Fibroblast of skin of right biceps (primary cell): ENCODE results near the gene THSD4.
"Not testable (repeated sequence)": the region's sequence is repeated elsewhere in the genome, so short reads cannot be mapped to it uniquely, and the experiment has no call there.

Source experiments
- DNase-seq: peaks from one replicate; pipeline ENCODE4 v3.0.0-alpha.2; 2013

Gene THSD4

DNA sequence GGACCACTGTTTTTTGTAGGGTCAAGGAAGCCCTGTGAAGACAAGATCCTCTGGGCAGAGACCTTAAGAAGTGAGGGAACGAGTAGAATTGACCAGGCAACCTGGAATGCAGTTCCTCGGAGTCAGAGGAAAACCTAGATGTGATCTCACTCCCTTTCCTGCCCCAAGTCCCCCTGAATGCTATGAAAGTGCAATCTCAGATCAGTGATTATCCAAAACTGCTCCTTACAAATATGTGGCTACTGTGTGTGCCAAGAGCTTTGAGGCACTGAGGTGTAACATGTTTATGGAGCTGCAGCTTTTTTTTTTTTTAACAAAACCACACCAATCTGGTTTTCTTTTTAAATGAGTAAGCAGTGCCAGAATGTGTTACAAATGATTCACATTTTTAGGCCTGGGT, 35.8 kb downstream of the THSD4 start:
- peak; percentile 83 for DNase-seq

- DNase-seq: no peak
These were observed 37.3 kb downstream of the THSD4 start for GRCh38 chr15:71152542-71152941.

DNA sequence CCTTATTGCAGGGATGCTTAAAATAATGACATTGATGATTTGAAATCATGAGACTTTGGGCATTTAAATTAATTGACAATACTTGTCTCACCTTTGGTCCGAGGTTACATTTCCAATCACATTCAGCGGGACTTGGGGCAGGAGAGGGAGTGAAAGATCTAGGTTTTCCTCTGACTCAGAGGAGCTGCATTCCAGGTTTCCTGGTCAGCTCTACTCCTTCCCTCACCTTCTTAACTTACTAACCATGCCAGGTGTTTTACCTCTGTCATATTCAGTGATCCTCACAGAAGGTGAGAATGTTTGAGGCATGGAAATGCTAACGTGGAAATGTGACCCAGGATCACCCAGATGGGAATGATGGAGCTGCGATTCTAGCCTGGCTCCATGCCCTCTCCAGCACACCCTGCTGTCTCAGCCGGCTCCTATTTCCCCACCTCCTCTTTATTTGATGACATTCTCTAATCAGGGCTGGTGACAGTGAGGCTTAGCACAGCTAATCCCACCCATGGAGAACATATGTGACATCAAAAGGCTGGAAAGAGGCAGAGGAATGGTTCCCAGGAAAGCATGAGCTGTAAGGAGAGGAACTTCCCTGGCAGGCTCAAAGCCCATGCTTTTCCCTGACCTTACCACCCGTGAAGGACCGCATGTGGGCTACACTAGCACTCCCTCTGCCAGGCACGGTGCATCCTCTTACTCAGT, 38.7 kb downstream of the THSD4 start:
- peak; percentile 42 for DNase-seq

- DNase-seq: no peak
These were observed 39.4 kb downstream of the THSD4 start for GRCh38 chr15:71154607-71155200.

- no peak for DNase-seq
These were observed 40.3 kb downstream of the THSD4 start for GRCh38 chr15:71155534-71155933.

DNA sequence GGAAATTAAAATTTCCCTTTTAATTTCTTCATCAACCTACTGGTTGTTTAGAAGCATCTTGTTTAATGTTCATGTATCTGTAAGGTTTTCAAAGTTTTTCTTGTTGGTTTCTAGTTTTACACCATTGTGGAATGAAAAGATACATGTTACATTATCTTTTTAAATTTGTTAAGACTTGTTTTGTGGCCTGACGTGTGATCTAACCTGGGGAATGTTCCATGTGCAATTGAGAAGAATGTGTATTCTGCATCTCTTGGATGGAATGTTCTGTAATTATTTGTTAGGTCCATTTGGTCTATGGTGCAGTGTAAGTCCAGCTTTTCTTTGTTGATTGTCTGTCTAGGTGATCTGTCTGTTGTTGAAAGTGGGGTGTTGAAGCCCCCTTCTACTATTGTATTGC, 45.7 kb downstream of the THSD4 start:
- no peak for DNase-seq

GRCh38 chr15:71162309-71162708, 47.0 kb downstream of the THSD4 start:
- DNase-seq: no peak

DNA sequence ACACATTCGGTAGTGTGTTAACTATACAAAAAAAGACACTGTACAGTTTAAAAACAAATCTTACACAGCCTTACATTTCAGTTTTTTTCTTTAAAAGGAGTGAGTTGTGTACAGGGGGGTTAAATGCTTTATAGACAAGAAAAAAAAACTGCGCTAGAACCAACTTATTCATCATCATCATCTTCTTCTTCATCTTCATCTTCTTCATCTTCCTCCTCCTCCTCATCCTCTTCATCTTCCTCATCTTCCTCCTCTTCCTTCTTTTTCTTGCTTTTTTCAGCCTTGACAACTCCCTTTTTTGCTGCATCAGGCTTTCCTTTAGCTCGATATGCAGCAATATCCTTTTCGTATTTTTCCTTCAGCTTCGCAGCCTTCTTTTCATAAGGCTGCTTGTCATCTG, 49.3 kb downstream of the THSD4 start:
- DNase-seq: not testable (repeated sequence)

GRCh38 chr15:71167445-71168165, 52.3 kb downstream of the THSD4 start:
- DNase-seq: no peak

DNA sequence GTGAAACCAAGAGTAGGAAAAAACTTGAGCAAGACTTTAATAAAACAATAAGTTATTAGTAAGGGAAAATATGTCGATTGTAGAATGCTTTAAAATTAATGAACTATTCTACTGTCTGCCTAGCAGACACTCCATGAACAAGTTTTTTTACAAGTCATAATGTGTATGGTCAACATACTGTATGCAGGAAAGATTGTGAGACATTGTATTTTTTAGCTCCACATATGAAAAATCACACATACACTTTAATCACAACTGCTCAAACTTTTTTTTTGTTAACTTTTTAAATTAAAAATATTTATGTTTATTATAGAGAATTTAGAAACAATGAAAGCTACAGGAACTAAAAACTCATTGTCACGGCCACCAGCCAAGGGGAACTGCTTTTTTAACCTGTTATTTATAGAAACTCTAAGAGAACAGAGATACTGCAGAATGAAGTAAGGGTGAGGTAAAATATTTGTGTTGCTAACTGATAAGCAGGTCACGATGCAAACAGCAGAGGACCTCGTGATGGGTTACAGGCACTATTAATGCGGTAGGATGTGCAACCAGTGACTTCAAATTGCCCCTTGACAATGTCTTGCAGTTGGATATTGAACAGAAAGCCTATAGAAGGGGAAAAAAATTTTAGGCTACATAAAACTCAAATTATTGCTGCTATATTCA, 53.0 kb downstream of the THSD4 start:
- no peak for DNase-seq

GRCh38 chr15:71170163-71170562, 54.9 kb downstream of the THSD4 start:
- no peak for DNase-seq

DNA sequence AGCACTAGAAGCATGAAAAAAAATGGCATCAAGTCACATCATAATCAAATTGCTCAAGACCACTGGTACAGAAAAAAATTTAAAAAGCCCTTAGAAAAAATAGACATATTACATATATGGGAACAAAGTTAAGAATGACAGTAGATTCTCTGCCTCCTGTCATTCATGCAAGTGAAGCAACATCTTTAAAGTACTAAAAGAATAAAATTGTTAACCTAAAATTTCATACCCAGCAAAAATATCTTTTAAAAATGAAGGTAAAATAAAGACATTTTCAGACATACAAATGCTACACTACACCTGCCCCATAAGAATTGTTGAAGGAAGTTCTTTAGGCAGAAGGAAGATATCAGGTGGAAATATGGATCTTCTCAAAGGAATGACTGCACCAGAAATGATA, 55.9 kb downstream of the THSD4 start:
- no peak for DNase-seq

DNA sequence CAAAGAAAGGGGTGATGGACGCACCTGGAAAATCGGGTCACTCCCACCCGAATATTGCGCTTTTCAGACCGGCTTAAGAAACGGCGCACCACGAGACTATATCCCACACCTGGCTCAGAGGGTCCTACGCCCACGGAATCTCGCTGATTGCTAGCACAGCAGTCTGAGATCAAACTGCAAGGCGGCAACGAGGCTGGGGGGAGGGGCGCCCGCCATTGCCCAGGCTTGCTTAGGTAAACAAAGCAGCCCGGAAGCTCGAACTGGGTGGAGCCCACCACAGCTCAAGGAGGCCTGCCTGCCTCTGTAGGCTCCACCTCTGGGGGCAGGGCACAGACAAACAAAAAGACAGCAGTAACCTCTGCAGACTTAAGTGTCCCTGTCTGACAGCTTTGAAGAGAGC, 59.1 kb downstream of the THSD4 start:
- not testable (repeated sequence) for DNase-seq

- no peak for DNase-seq
These were observed 65.9 kb downstream of the THSD4 start for GRCh38 chr15:71180986-71181853.

DNA sequence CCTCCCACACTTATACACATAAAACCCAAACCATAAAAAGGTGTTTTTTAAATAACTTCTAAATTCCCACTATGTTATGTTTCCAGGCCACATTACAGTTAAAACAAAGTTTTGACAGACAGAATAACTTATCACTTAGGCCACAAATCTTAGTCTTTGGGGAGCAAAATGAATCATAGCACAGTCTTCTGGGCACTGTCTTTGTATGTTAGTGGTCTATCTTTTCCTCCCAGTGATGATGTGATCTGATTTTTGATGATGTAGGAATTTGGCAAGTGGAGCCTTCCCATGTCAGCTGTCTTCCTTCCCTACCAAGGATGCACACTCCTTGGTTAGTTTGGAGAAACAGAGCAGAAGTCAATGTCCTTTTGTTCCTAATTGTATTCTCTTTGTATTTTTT, 67.3 kb downstream of the THSD4 start:
- DNase-seq: peak; percentile 52

DNA sequence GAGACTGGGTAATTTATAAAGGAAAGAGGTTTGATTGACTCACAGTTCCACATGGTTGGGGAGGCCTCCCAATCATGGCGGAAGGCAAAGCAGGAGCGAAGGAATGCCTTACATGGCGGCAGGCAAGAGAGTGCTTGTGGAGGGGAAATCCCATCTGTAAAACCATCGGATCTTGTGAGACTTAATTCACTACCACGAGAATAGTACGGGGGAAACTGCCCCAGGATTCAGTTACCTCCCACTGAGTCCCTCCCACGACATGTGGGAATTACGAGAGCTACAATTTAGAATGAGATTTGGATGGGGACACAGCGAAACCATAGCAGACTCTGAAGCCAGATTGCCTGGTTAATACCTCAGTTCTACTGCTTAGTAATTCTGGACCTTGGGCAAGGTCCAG, 67.8 kb downstream of the THSD4 start:
- DNase-seq: no peak

GRCh38 chr15:71185706-71186105, 70.4 kb downstream of the THSD4 start:
- DNase-seq: no peak

DNA sequence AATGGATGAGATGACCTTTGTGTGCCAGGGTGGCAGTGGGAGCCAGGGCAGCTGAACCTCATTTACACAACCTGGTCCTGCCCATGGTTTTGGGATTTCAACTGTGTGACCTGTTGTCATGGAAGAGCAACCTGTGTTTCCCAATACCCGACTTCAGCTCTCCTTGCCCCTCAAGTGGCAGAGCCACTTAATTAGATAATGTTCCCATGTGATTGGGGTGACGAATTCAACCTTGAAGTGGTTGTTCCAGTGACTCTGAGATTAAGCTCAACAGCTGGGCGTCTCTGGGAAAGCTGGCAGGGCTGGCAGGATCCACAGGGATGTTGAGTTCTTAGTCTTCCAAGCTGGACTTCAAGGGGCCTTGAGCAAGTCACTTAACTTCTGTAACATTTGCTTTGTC, 71.0 kb downstream of the THSD4 start:
- no peak for DNase-seq

DNA sequence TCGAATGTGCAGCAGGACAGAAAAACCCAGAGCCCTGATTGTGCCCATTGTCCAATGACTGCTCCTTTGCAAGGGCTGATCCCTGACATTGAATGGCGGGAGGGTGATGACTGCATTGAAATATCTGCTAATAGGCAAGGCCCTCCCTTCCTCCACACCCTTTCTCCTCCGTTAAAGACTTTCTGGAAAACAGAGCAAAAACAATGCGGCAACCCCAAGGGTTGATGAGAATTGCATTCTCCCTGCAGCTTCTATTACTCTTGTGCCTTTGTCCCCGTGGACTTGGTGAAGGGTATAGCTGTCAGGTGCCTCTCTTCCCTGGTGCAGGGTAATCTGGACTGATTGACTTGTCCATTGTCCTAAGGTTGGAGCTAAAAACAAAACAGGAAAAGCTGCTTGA, 71.8 kb downstream of the THSD4 start:
- no peak for DNase-seq

DNA sequence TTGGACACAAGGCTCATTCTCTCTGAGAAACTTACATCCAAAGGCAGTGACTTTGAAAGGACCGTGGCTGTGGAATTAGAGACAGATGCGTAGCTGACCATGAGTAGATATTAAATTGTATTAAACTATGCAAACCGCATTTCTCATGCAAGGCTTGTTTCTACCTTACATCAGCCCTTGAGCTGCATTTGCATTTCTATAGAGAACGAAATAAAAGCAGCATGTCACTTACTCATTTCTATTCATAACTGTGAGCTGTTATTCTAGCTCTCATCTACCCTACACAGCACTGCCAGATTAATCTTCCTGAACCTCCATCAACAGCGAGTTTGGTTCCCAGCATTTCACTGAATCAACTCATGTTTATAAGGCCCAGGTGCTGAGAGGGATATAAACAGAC, 72.3 kb downstream of the THSD4 start:
- no peak for DNase-seq

DNA sequence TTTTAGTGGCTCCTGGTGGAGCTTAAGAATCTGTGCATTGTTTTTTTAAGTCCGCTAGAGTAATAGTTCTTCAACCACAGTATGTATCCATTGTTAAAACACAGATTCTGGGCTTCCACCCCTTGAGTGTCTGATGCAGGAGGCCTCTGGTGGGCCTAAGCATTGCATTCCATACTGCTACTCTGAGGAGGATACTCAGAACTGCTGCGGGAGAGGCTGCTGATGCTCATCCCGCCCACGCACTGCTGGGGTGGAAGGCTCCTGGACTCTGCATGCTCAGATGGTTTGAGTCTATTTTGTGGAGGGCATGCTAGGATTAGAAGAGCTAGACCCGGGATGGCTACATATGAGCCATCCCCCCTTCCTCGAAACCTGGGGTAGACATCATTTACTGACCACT, 74.4 kb downstream of the THSD4 start:
- DNase-seq: peak; percentile 24

GRCh38 chr15:71191296-71191695, 76.0 kb downstream of the THSD4 start:
- DNase-seq: no peak

DNA sequence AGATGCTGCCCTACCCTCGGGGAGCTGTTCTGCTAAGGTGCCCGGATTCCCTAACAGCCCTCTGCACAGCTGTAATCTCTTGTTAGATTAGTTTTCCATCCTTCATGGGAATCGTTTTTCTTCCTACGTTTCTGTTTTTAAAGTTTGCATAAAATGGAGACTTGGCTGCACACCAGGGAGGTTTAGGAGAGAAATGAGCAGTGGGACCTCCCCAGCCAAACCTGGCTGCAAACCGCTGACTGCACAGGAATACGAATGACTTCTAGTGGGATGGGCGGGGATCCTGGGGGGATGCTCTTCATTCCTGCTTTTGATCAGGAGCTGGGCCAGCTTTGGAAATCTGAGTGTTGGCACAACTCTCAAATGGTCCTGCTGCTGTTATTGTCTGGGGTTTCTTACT, 77.5 kb downstream of the THSD4 start:
- DNase-seq: no peak
